HG03442 (cell line): ENCODE results near the gene MOB2.
"Not testable (repeated sequence)": the region's sequence is repeated elsewhere in the genome, so short reads cannot be mapped to it uniquely, and the experiment has no call there.

Experiments
- ATAC-seq: cut with Tn5 transposase; IDR thresholded peaks from one replicate; pipeline ENCODE4 v1.9.1; 2021; ENCODE audit warnings: mild to moderate bottlenecking, moderate library complexity; ENCODE audit not compliant: unreplicated experiment

MOB2 gene

GRCh38 chr11:1446623-1447022 lies 40.0 kb downstream of the MOB2 start:
- no peak for ATAC-seq

- no peak for ATAC-seq
Observed at GRCh38 chr11:1445741-1446445, 40.7 kb downstream of the MOB2 start.

- no peak for ATAC-seq
Observed at GRCh38 chr11:1444823-1445422, 41.7 kb downstream of the MOB2 start.

- no peak for ATAC-seq
Observed at GRCh38 chr11:1444321-1444720, 42.3 kb downstream of the MOB2 start.

- ATAC-seq, result no peak
Observed at GRCh38 chr11:1443737-1444136, 42.8 kb downstream of the MOB2 start.

- ATAC-seq, result no peak
Observed at GRCh38 chr11:1442807-1443366, 43.7 kb downstream of the MOB2 start.

GRCh38 chr11:1442163-1442562 lies 44.4 kb downstream of the MOB2 start:
- no peak for ATAC-seq

GRCh38 chr11:1440496-1440895 lies 46.1 kb downstream of the MOB2 start:
- ATAC-seq, result no peak

- no peak for ATAC-seq
Observed at GRCh38 chr11:1440066-1440465, 46.5 kb downstream of the MOB2 start.

- ATAC-seq, result no peak
Observed at GRCh38 chr11:1439341-1439740, 47.2 kb downstream of the MOB2 start.

- ATAC-seq, result no peak
Observed at GRCh38 chr11:1438967-1439330, 47.6 kb downstream of the MOB2 start.

- no peak for ATAC-seq
Observed at GRCh38 chr11:1438261-1438966, 48.2 kb downstream of the MOB2 start.

- no peak for ATAC-seq
Observed at GRCh38 chr11:1437500-1437899, 49.1 kb downstream of the MOB2 start.

GRCh38 chr11:1436468-1437039 lies 50.0 kb downstream of the MOB2 start:
- ATAC-seq, result no peak

GRCh38 chr11:1435820-1436467 lies 50.6 kb downstream of the MOB2 start:
- ATAC-seq, result no peak

GRCh38 chr11:1435479-1435819 lies 51.1 kb downstream of the MOB2 start:
- ATAC-seq, result not testable (repeated sequence)

- no peak for ATAC-seq
Observed at GRCh38 chr11:1433977-1434640, 52.5 kb downstream of the MOB2 start.

GRCh38 chr11:1433568-1433967 lies 53.0 kb downstream of the MOB2 start:
- no peak for ATAC-seq

- no peak for ATAC-seq
Observed at GRCh38 chr11:1428762-1429316, 57.7 kb downstream of the MOB2 start.

GRCh38 chr11:1425439-1425838 lies 61.1 kb downstream of the MOB2 start:
- no peak for ATAC-seq
